Left ventricle myocardium inferior (tissue), 1 donor: ENCODE measurements around the gene RABGAP1. TPM values are rescaled to one million over a fixed set of nuclear protein-coding genes. Genes with fewer than 3 reads are reported as not detected.

Experiments used
- DNase-seq: peaks from one replicate; pipeline ENCODE4 v3.0.0-alpha.2; 2020
- H3K27ac ChIP-seq: fragments of 200-600 bp; replicated peaks from 2 replicates; pipeline ENCODE4 v1.8.0; 2021
- H3K27me3 ChIP-seq: fragments of 200-600 bp; 2 replicates; pipeline ENCODE4 v1.8.0; 2021; ENCODE audit warnings: low read depth
- H3K36me3 ChIP-seq: fragments of 200-600 bp; 2 replicates; pipeline ENCODE4 v1.8.0; 2021
- H3K4me1 ChIP-seq: fragments of 200-600 bp; 2 replicates; pipeline ENCODE4 v1.8.0; 2021
- H3K4me3 ChIP-seq: fragments of 200-600 bp; 2 replicates; pipeline ENCODE4 v1.8.0; 2021; ENCODE audit warnings: mild to moderate bottlenecking, moderate library complexity
- H3K9me3 ChIP-seq: fragments of 200-600 bp; replicated peaks from 2 replicates; pipeline ENCODE4 v1.8.0; 2021
- CTCF ChIP-seq: fragments of 200-600 bp; IDR thresholded peaks from 2 replicates; pipeline ENCODE4 v1.8.0; 2021; ENCODE audit warnings: antibody characterized with exemption, mild to moderate bottlenecking, borderline replicate concordance
- intact Hi-C: fragments of 100-400 bp; cut with micrococcal nuclease; formaldehyde crosslinking; loops from one replicate; pipeline ENCODE4 v1.11.0; 2022
- total RNA-seq: library from RNA; stranded (reverse); fragmentation: NEBNext Ultra II Directional; extraction: Animal tissue kit (Norgen Biotek cat#: 25700); gene quantifications from one replicate; pipeline ENCODE4 v1.2.1, GENCODE V29; 2021
- donor health status: DM: no; HTN: yes; CAD: no; lungs with severe emphysema.

Gene RABGAP1
- total RNA-seq, 1 donor from 2014 or later, result 48.2 TPM

- Histone ChIP-seq H3K27ac (no peak overlapping the region), H3K36me3 (peaks cover 79% of the 10 kb centered on the region), H3K4me3 (no peak overlapping the region), H3K27me3 (no peaks in the 10 kb centered on the region), H3K9me3 (no peaks in the 10 kb centered on the region), H3K4me1 (no peaks in the 10 kb centered on the region)
- DNase-seq, result no peak
- intact Hi-C loops, result no loop called here
- no peak for TF ChIP-seq CTCF
Measured at GRCh38 chr9:123011878-123012528, 71.2 kb downstream of the RABGAP1 start.

GRCh38 chr9:123016631-123017030, 75.8 kb downstream of the RABGAP1 start:
- DNase-seq, result no peak
- intact Hi-C loops, result no loop called here
- Histone ChIP-seq H3K27ac (no peak overlapping the region), H3K4me3 (no peak overlapping the region), H3K36me3 (peaks cover 84% of the 10 kb centered on the region), H3K9me3 (no peaks in the 10 kb centered on the region), H3K27me3 (no peaks in the 10 kb centered on the region), H3K4me1 (no peaks in the 10 kb centered on the region)
- no peak for TF ChIP-seq CTCF

GRCh38 chr9:123020796-123021195, 80.0 kb downstream of the RABGAP1 start:
- no peak overlapping the region for H3K27ac ChIP-seq
- TF ChIP-seq CTCF, result no peak
- H3K4me3 ChIP-seq, result no peak overlapping the region
- no peaks in the 10 kb centered on the region for H3K27me3 ChIP-seq
- no peaks in the 10 kb centered on the region for H3K4me1 ChIP-seq
- no peaks in the 10 kb centered on the region for H3K9me3 ChIP-seq
- peaks cover 68% of the 10 kb centered on the region for H3K36me3 ChIP-seq
- no peak for DNase-seq
- intact Hi-C loops, result no loop called here

- no peaks in the 10 kb centered on the region for H3K4me1 ChIP-seq
- no peak for DNase-seq
- H3K27ac ChIP-seq, result no peak overlapping the region
- H3K9me3 ChIP-seq, result no peaks in the 10 kb centered on the region
- H3K4me3 ChIP-seq, result no peak overlapping the region
- TF ChIP-seq CTCF, result no peak
- peaks cover 48% of the 10 kb centered on the region for H3K36me3 ChIP-seq
- no peaks in the 10 kb centered on the region for H3K27me3 ChIP-seq
- intact Hi-C loops, result no loop called here
Measured at GRCh38 chr9:123026425-123026824, 85.6 kb downstream of the RABGAP1 start.

GRCh38 chr9:123027517-123027916, 86.7 kb downstream of the RABGAP1 start:
- H3K27ac ChIP-seq, result no peak overlapping the region
- no peaks in the 10 kb centered on the region for H3K27me3 ChIP-seq
- TF ChIP-seq CTCF, result no peak
- DNase-seq, result no peak
- H3K36me3 ChIP-seq, result peaks cover 37% of the 10 kb centered on the region
- H3K9me3 ChIP-seq, result no peaks in the 10 kb centered on the region
- peaks cover 2% of the 10 kb centered on the region for H3K4me1 ChIP-seq
- no peak overlapping the region for H3K4me3 ChIP-seq
- intact Hi-C loops, result no loop called here
